ENCODE results near the gene TBC1D8B. TPM values are rescaled to one million over a fixed set of nuclear protein-coding genes. Genes with fewer than 3 reads are reported as not detected.

The TBC1D8B gene
- total and polyA plus RNA-seq, 2 of the 8 experiments (the other 6 are each of a cell fraction or from before 2014, with no cell fraction given), result 0.91 to 8.4 TPM

- H3K27me3 ChIP-seq (replicated peaks in 1 of 4; ENCODE audit: control insufficient read depth in 3 of 4, extremely low read depth in 1 of 4, insufficient read depth in 3 of 4, low read length in 3 of 4), result no peaks in the 10 kb centered on the region
- no peak overlapping the region for H3K14ac ChIP-seq (ENCODE audit: insufficient read length)
- H4K91ac ChIP-seq (replicated peaks; ENCODE audit: insufficient read length, low read length), result no peak overlapping the region
- H3K18ac ChIP-seq (ENCODE audit: extremely low read depth, low read length), result no peak overlapping the region
- ChIA-PET POLR2A (ENCODE audit: partially characterized antibody) (no interaction called here), CTCF (ENCODE audit: partially characterized antibody) (interaction anchor here (0.7 to 5.6 kb wide), 3 partner anchors 9 to 53 kb away, joined by 3 to 35 read pairs (median 5); no protein-coding TSS in a partner anchor)
- no peak overlapping the region for H2BK5ac ChIP-seq (ENCODE audit: low read depth, low read length)
- no peak overlapping the region for H3K4me3 ChIP-seq (ENCODE audit: extremely low read depth in 1 of 4, insufficient read depth in 2 of 4, low read depth in 3 of 4, low read length in 4 of 4)
- no peak overlapping the region for H2BK12ac ChIP-seq (ENCODE audit: low read depth, low read length)
- H3K9ac ChIP-seq (replicated peaks in 1 of 4; ENCODE audit: extremely low read depth in 1 of 4, low read depth in 3 of 4, low read length in 3 of 4), result no peak overlapping the region
- no peak overlapping the region for H2AK5ac ChIP-seq (ENCODE audit: low read depth, low read length)
- FAIRE-seq, result no peak
- H4K20me1 ChIP-seq (replicated peaks in 1 of 2; ENCODE audit: control insufficient read depth in 1 of 2, insufficient read depth in 2 of 2, low read length in 2 of 2), result no peaks in the 10 kb centered on the region
- no peak overlapping the region for H3K4ac ChIP-seq (replicated peaks; ENCODE audit: insufficient read length, low read depth, low read length)
- no peak overlapping the region for H2BK20ac ChIP-seq (ENCODE audit: low read length)
- H3K56ac ChIP-seq (replicated peaks; ENCODE audit: insufficient read length, low read depth, low read length), result no peak overlapping the region
- no peaks in the 10 kb centered on the region for H3K9me3 ChIP-seq (ENCODE audit: insufficient read depth in 2 of 2, low read depth in 1 of 2, low read length in 1 of 2)
- no peaks in the 10 kb centered on the region for H3K79me2 ChIP-seq (ENCODE audit: control insufficient read depth in 1 of 2, insufficient read depth in 2 of 2, low read length in 2 of 2)
- no peaks in the 10 kb centered on the region for H3K4me1 ChIP-seq (replicated peaks in 1 of 4; ENCODE audit: control insufficient read depth in 3 of 4, insufficient read depth in 4 of 4, low read length in 3 of 4)
- no peak overlapping the region for H3K27ac ChIP-seq (ENCODE audit: low read depth, low read length)
- 81% methylated on average over 5 of the region's 6 CpGs; no CpG with 5 or more reads in 1 of the 2 experiments for WGBS, 2 experiments (ENCODE audit: extremely low coverage in 1 of 2, insufficient coverage in 1 of 2, insufficient read length in 1 of 2, insufficient replicate concordance in 2 of 2, low coverage in 1 of 2, low lambda C conversion rate in 2 of 2, missing lambda C conversion rate in 1 of 2)
- no peak overlapping the region for H2BK120ac ChIP-seq (replicated peaks; ENCODE audit: low read depth, low read length)
- H3K23me2 ChIP-seq (ENCODE audit: low read depth, low read length), result no peaks in the 10 kb centered on the region
- H3K36me3 ChIP-seq (ENCODE audit: control insufficient read depth in 2 of 4, insufficient read depth in 4 of 4, low read length in 3 of 4), result no peaks in the 10 kb centered on the region
- H4K8ac ChIP-seq (ENCODE audit: extremely low read depth, insufficient read depth, low read length), result no peak overlapping the region
- H3K23ac ChIP-seq (ENCODE audit: insufficient read length), result no peak overlapping the region
- no peak overlapping the region for H3K4me2 ChIP-seq (ENCODE audit: insufficient read depth in 1 of 2, low read depth in 2 of 2, low read length in 2 of 2)
- no peak overlapping the region for H2BK15ac ChIP-seq (ENCODE audit: low read length)
- H4K5ac ChIP-seq (ENCODE audit: insufficient read length, low read depth, low read length), result no peak overlapping the region
- DNase-seq (ENCODE audit: low read depth in 1 of 2, low spot score in 2 of 2), result no peak
- H2AFZ ChIP-seq (ENCODE audit: low read length), result no peak overlapping the region
- H3K79me1 ChIP-seq (ENCODE audit: low read depth, low read length), result no peaks in the 10 kb centered on the region
- TF ChIP-seq CTCF (IDR thresholded peaks at IDR 0.05; ENCODE audit: control extremely low read depth in 1 of 3, insufficient read depth in 1 of 3, low read depth in 1 of 3, low read length in 3 of 3) (no peak), TAF1 (IDR thresholded peaks at IDR 0.05; ENCODE audit: low read depth, low read length) (no peak), ZNF274 (IDR thresholded peaks at IDR 0.05; ENCODE audit: borderline replicate concordance, extremely low read depth, low read length) (no peak), E2F6 (IDR thresholded peaks at IDR 0.05) (no peak), GABPA (IDR thresholded peaks at IDR 0.05; ENCODE audit: borderline replicate concordance, insufficient read depth, low read length) (no peak), SRF (IDR thresholded peaks at IDR 0.05; ENCODE audit: low read depth, low read length) (no peak), SP4 (IDR thresholded peaks at IDR 0.05; ENCODE audit: low read length) (no peak), ATF2 (IDR thresholded peaks at IDR 0.05; ENCODE audit: low read length) (no peak)
Observed at GRCh38 chrX:106906361-106906760, 103.9 kb downstream of the TBC1D8B start.

Data from H1 (cell line).